ENCODE measurements around the gene SLC35G6. TPM values are rescaled to one million over a fixed set of nuclear protein-coding genes. Genes with fewer than 3 reads are reported as not detected.

The SLC35G6 gene
- total RNA-seq, 1 donor from 2014 or later = not detected

- no peak overlapping the region for H3K9ac ChIP-seq
- peaks cover 24% of the 10 kb centered on the region for H4K20me1 ChIP-seq (ENCODE audit: low read depth)
- H2AFZ ChIP-seq (replicated peaks) = no peak overlapping the region
- Mint-ChIP-seq H3K27me3 (ENCODE audit: insufficient read depth, low read depth) (peaks cover 13% of the 10 kb centered on the region), H3K4me3 (no peak overlapping the region), H3K9me3 (no peaks in the 10 kb centered on the region), H3K4me1 (peaks cover 30% of the 10 kb centered on the region), H3K36me3 (peaks cover 12% of the 10 kb centered on the region), H3K27ac (peak overlapping the region; percentile 50)
- DNase-seq (ENCODE audit: low spot score) = no peak
- no peak for TF ChIP-seq EZH2 (IDR thresholded peaks at IDR 0.05)
- no peak for TF ChIP-seq CTCF (IDR thresholded peaks at IDR 0.05)
- TF ChIP-seq EZH2phosphoT487 (IDR thresholded peaks at IDR 0.05) = no peak
- no peaks in the 10 kb centered on the region for H3K9me3 ChIP-seq (ENCODE audit: low read depth)
- H3K4me3 ChIP-seq = no peak overlapping the region
- no peaks in the 10 kb centered on the region for H3K79me2 ChIP-seq (ENCODE audit: low read depth)
- H3K4me1 ChIP-seq = peaks cover 10% of the 10 kb centered on the region
- H3F3A ChIP-seq (ENCODE audit: low read depth) = peaks cover 8% of the 10 kb centered on the region
- H3K4me2 ChIP-seq = no peak overlapping the region
- no peaks in the 10 kb centered on the region for H3K27me3 ChIP-seq
- no peak overlapping the region for H3K27ac ChIP-seq
- no peaks in the 10 kb centered on the region for H3K36me3 ChIP-seq
These were observed 15.5 kb upstream of the SLC35G6 start for GRCh38 chr17:7465597-7466275.

GRCh38 chr17:7466318-7466638 is 15.0 kb upstream of the SLC35G6 start:
- Mint-ChIP-seq H3K36me3 (peaks cover 9% of the 10 kb centered on the region), H3K27me3 (ENCODE audit: insufficient read depth, low read depth) (peaks cover 9% of the 10 kb centered on the region), H3K4me1 (peaks cover 28% of the 10 kb centered on the region), H3K9me3 (no peaks in the 10 kb centered on the region), H3K27ac (no peak overlapping the region), H3K4me3 (no peak overlapping the region)
- Histone ChIP-seq H3F3A (ENCODE audit: low read depth) (peaks cover 4% of the 10 kb centered on the region), H3K79me2 (ENCODE audit: low read depth) (peaks cover 4% of the 10 kb centered on the region), H3K36me3 (no peaks in the 10 kb centered on the region), H3K4me2 (no peak overlapping the region), H3K9me3 (ENCODE audit: low read depth) (no peaks in the 10 kb centered on the region), H3K27me3 (no peaks in the 10 kb centered on the region), H3K27ac (no peak overlapping the region), H3K4me1 (peaks cover 6% of the 10 kb centered on the region), H2AFZ (replicated peaks) (no peak overlapping the region), H3K4me3 (no peak overlapping the region), H3K9ac (no peak overlapping the region), H4K20me1 (ENCODE audit: low read depth) (peaks cover 21% of the 10 kb centered on the region)
- TF ChIP-seq CTCF (IDR thresholded peaks at IDR 0.05) = no peak
- DNase-seq (ENCODE audit: low spot score) = no peak

- no peak overlapping the region for H2AFZ ChIP-seq (replicated peaks)
- no peaks in the 10 kb centered on the region for H3K36me3 ChIP-seq
- Mint-ChIP-seq H3K36me3 (peaks cover 6% of the 10 kb centered on the region), H3K4me1 (peaks cover 25% of the 10 kb centered on the region), H3K27ac (peak overlapping the region; percentile 46), H3K4me3 (no peak overlapping the region), H3K9me3 (no peaks in the 10 kb centered on the region), H3K27me3 (ENCODE audit: insufficient read depth, low read depth) (peaks cover 8% of the 10 kb centered on the region)
- H4K20me1 ChIP-seq (ENCODE audit: low read depth) = peaks cover 22% of the 10 kb centered on the region
- H3K79me2 ChIP-seq (ENCODE audit: low read depth) = peaks cover 5% of the 10 kb centered on the region
- no peaks in the 10 kb centered on the region for H3F3A ChIP-seq (ENCODE audit: low read depth)
- no peak for DNase-seq (ENCODE audit: low spot score)
- H3K9me3 ChIP-seq (ENCODE audit: low read depth) = no peaks in the 10 kb centered on the region
- H3K4me1 ChIP-seq = peaks cover under 1% of the 10 kb centered on the region
- TF ChIP-seq CTCF (IDR thresholded peaks at IDR 0.05) = no peak
- TF ChIP-seq EZH2 (IDR thresholded peaks at IDR 0.05) = no peak
- no peak for TF ChIP-seq EZH2phosphoT487 (IDR thresholded peaks at IDR 0.05)
- H3K4me3 ChIP-seq = no peak overlapping the region
- no peaks in the 10 kb centered on the region for H3K27me3 ChIP-seq
- H3K4me2 ChIP-seq = no peak overlapping the region
- no peak overlapping the region for H3K9ac ChIP-seq
- H3K27ac ChIP-seq = no peak overlapping the region
These were observed 14.5 kb upstream of the SLC35G6 start for GRCh38 chr17:7466639-7467341.
